Islet of Langerhans (tissue), 1 donor: Measurements from ENCODE around the gene SGO2.
"Not testable (repeated sequence)": the region's sequence is repeated elsewhere in the genome, so short reads cannot be mapped to it uniquely, and the experiment has no call there.

ENCODE experiments used
- FAIRE-seq: peaks from one replicate; lab custom pipeline; 2011; peaks lifted over from hg19 to GRCh38; lab: Jason Lieb, UNC

The SGO2 gene

DNA sequence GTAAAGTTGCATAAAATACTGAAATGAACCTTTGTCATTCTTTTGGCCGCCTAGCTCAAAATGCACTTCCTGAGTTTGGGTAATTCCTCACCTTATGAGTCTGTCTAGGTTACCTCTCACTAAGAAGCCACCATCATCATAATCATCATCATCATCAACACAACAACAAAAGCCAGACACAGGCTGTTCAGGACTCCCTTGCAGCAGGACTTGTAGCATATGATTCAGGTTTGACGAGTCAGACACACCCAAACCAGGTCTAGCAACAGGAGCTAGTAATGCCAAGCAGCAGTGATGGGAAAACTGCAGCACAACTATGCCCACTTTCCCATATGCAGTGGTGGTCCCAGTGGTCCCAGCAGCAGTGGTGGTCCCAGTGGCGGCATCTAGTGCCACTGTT lies 2.8 kb upstream of the SGO2 start:
- no peak for FAIRE-seq

DNA sequence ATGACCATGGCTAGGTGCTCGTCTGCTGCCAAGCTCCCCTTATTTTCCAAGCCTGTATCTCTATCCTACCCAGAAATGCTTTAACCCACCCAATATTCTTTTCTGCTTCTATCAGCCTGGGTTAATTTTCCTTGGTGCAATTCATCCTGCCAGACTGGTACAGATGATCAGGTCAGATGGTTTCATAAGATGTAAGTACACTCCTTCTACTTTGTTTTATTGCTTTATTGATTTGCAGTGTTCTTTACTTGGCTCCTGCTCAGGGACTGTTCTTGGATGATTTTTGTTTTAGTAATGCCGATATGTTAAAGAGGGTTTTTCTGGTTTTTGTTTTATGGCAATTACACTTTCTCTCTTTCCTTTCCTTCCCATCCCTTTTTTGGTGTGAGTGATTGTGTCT lies 2.4 kb upstream of the SGO2 start:
- no peak for FAIRE-seq

DNA sequence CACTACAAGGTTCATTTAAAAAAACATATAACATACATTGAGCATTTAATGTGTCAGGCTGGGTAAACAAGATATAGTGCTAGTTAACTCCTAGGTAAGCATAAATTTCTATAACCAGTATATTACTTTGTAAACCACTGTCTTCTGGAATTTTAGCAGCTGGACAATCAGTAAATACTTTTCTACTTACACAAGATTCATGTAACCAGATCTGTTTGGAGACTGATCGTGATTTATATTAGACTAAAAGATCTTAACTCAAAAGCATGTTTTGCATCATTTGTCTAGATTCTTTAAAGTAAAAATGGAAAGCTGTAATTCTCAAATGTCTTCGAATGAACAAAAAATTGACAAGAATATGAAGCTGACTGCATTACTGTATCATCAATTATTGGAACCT lies 941 bp upstream of the SGO2 start:
- FAIRE-seq: peak; percentile 82

DNA sequence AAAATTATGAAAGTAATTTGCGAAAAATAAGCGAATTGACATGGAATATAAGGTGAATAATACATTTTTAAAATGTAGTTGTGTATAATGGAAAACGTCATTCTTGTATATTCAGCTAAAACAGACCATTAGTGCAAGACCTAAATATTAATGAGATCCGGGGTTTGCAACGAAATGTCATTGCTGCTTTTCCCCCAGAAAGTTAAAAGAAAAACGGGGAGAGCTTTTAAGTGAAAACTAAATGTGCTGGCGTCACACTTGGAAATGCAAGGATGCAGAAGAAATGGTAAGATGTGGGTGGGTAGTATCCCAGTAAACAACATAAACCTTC lies 491 bp upstream of the SGO2 start:
- FAIRE-seq: no peak

DNA sequence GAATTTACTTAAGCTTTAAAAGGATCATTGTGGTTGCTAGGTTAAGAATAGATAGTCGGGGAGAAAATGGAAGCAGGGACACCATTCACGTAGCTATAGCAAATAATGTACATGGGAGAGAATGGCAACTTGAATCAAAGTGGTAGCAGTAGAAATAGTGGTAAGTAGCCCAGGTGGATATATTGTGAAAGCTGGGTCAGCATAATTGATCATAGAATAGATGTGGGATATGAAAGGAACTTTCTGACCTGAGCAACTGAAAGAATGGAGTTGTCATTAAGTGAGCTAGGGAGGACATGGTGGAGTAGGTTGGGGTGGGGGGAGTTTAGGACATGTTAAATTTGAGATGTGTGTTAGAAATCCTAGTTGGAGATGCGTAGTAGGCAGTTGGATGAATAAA lies 2.2 kb downstream of the SGO2 start:
- no peak for FAIRE-seq

DNA sequence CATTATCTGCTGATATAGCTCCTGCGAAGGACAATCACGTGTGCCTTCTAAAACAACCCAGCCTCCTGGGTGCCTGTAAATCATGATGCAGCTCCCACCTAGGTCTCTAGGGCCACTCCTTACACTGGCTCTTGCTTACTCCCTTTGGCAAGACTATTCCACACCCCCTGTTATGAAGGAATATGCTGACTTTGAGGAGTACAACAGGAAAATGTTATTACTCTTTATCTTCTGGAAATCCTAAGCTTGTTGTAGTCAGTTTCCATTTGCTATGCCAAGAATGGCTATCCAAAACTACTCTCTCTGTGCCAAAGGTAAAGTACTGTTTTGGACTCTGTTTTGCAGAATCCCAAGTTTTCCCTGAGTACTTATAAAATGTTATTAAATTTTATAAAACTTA lies 7.7 kb downstream of the SGO2 start:
- FAIRE-seq: no peak

DNA sequence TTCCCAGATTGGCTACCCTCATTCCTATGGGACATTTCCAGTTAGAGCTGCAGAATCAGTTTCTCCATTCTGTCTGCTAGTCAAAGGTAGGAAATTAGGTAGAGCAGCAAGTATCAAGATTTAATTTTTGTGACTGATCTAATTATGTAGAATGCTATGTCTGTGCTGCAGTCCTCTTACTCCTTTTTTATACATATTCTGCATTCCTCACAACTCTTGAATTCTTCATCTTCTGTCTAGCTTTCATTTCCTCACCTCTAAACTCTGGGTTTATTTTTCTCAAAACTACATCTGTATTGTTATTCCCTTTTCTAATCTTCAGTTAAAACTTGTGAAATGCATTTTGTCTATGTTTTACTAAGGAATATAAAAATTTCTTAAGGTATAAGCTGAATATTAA lies 8.6 kb downstream of the SGO2 start:
- FAIRE-seq: no peak

DNA sequence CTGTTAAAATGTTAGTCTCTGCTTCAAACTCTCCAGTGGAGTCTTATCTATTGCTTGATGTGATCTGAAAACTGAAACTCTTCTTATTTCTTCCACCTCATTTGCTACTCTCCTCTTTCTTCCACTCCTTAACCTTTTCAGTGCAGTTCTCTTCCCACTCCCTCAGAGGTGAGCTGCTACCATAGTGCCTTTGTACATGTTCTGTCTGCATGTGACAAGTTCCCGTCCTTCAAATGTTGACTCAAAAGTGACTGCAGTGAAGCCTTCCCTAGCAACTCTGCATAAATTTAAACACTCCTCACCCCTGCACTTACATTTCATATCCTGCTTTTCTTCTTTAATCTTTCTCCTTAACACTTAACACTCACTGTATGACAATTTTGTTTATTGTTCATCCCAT lies 12.1 kb downstream of the SGO2 start:
- FAIRE-seq: no peak

DNA sequence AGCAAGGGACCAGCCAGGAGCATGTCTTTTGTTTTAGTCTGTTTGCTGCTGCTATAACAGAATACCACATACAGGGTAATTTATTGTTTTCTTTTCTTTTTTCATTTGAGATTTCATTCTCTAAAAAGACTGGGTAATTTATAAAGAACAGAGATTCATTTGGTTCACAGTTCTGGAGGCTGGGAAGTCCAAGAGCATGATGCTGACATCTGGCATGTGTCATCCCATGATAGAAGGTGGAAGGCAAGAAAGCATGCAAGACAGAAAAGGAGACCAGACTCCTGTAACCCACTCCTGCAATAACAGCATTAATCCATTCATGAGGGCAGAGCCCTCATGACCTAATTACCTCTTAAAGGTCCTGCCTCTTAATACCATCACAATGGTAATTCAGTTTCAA lies 14.8 kb downstream of the SGO2 start:
- FAIRE-seq: no peak

DNA sequence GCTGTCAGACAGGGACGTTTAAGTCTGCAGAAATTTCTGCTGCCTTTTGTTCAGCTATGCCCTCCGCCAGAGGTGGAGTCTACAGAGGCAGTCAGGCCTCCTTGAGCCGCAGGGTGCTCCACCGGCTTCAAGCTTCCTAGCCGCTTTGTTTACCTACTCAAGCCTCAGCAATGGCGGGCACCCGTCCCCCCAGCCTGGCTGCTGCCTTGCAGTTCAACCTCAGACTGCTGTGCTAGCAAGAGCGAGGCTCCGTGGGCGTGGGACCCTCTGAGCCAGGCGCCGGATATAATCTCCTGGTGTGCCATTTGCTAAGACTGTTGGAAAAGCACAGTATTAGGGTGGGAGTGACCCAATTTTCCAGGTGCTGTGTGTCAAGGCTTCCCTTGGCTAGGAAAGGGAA lies 40.6 kb downstream of the SGO2 start:
- not testable (repeated sequence) for FAIRE-seq

DNA sequence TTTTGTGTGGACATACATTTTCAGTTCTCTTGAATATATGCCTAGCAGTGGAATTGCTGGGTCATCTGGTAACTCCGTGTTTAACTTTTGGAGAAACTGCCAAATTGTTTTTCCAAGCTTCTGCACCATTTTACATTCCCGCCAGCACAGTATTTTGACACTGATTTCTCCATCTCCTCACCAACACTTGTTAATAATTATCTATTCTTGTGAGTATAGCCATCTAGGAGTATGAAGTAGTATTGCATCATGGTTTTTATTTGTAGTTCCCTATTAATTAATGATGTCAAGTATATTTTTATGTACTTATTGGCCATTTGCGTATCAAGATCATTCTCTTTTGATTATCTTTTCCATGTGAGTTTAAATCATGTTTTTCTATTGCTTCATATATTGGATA lies 41.9 kb downstream of the SGO2 start:
- FAIRE-seq: no peak

DNA sequence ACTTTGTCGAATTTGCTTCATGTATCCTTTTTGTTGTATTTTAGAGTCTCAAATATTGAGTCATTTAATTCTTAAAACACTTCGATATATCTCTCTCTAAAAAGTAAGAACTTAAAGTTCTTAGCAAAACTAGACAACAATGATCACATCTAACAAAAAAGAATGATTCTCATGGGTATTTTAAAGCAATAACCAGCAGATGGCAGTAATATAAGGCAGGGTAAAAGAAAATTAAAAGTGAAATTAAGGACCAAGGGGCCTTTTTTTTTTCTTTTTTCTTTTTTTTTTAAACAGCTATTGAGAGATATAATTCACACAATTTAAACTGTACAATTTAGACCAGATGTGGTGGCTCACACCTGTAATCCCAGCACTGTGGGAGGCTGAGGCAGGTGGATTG lies 50.0 kb downstream of the SGO2 start:
- peak; percentile 64 for FAIRE-seq

DNA sequence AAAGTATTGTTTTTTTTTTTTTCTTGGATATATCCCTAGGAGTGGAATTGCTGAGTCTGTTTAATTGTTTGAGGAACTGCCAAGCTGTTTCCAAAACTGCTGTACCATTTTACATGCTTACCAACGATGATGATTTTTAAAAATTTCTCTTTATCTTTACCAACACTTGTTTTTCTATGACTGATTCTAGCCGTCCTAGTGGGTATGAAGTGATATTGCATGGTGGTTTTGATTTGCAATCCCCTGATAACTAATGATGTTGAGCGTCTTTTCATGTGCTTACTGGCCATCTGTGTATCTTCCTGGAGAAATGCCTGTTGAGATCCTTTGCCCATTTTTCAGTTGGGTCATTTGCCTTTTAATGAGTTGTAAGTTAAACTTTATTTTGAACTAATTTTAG lies 51.0 kb downstream of the SGO2 start:
- FAIRE-seq: no peak

DNA sequence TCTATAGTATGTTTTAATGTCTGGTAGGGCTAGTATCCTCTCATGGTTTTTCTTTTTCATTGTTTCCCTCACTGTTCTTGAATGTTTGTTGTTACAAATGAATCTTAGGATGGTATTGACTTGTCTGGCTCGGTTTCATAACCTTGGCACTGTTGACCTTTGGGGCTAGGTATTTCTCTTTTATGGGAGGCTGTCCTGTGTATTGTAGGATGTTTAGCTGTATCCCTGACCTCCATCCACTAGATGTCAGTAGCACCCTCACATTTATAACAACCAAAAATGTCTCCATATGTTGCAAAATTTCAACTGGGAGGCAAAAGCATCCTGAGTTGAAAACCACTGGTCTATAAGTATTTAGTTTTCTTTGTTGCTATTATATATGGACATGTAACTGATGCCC lies 52.8 kb downstream of the SGO2 start:
- FAIRE-seq: peak; percentile 94

DNA sequence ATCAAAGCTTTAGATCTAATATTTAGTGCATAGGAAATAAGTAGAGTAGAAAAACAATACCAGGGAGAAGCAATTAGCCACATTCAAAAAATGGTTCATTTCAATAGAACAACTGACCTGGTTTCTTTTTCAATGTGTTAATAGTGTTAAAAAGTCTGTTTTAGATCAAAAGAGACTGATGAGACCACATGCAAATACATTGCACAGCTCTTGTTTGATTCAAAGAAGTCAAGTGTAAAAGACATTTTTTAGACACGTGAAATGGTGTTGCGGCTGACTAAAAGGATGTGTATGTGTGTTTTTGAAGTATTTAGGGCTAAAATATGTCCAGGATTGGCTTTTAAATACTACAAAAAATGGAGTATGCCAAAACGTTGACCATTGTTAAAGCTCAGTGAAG lies 58.6 kb downstream of the SGO2 start:
- FAIRE-seq: no peak

DNA sequence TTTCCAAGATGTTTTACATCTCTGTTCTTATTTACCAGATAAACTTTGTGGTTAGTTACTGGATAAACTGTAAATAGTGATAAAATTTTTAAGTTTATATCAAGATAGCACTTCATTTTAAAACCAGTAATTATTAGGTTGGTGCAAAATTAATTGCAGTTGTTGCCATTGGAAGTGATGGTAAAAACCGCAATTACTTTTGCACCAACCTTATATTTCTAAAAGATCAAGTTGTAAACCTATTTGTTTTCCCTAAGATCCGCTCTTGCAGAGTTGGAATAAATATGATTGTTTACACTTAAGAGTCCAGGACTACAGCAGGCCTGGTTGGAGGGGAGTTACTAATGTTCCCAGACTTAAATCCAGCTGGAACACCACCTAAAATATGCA lies 59.3 kb downstream of the SGO2 start:
- FAIRE-seq: no peak

DNA sequence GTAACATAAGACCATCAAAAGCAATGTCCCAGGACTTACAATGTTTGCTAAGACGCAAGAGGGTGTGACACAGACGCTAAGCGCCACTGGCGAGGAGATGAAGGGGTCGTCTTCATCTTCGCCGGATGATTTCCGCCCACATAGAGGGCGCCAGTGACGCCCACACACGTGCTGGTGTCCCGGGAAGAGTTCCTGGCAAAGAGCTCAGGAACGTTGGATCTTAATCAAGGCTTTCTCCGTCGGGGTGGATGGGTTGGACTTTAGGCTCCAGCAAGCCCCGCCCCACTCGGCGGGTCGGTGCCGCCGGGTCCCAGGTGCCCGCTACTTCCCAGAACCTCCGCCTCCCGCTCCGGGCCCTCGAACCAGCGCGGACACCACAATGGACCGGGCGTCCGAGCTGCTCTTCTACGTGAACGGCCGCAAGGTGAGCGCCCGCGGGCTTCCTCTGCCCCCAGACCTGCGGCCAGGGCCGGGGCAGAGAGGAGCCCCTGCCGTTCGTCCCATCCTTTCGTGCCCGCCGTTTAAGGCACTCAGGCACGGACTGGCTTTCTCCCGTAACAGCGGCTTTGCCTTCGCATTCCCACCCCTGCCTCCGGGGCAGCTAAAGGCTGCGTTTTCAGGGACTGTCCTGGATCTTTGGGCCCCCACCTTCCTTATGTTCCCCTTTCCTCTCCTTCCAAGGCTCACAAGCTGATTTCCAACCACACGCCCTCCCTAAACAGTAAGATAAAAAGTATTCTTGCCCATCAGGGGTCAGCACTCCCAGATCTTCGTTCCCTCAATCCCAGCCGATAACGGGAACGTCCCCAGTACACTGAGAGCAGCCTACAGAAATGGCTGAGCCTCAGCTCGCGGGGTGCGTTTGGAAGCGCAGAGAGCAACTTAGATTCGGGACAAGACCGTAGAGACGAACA lies 60.0 kb downstream of the SGO2 start, which contains the start of gene AOX1:
AOX1 (plus strand) TSS at position 285 of the 914 bp plus-strand sequence; CDS start at position 380, 95 bp downstream.
- FAIRE-seq: no peak

DNA sequence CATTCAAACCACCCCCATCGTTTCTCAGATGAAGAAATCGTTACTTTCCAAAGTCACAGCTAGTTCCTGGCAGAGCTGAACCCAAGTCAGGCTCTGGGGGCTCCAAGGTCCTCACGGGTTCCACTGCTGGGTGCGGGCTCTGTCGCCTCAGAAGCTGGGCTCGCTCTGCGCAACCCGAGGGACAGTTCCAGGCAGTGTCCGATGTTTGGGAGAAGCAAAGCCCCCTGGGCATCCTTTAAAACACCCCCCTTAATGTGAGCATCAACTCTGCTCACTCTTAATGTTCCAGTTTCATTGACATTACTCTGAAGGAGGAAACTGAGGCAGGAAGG lies 60.6 kb downstream of the SGO2 start:
- FAIRE-seq: no peak

DNA sequence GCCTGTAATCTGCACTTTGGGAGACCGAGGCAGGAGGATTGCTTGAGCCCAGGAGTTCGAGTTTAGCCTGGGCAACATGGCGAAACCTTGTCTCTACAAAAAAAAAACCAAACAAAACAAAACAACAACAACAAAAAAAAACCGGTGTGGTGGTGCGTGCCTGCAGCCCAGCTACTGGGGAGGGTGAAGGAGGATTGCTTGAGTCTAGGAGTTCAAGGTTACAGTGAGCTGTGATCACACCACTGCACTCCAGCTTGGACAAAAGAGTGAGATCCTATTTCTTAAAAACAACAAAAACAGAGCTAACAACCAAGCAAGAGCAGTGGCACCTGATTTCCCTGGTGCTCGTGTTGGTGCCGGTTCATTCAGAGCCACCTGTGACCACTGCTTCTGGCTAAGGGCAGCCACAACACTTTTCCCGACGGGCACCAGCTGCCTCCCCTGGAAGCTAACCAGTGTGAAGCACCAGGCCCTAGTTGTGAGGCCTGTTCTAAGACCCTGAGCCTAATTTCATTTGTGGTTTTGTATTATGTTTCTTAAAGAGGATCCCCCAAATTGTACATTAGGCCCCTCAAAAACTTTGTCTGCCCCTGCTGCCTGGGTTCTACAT lies 61.1 kb downstream of the SGO2 start:
- no peak for FAIRE-seq

DNA sequence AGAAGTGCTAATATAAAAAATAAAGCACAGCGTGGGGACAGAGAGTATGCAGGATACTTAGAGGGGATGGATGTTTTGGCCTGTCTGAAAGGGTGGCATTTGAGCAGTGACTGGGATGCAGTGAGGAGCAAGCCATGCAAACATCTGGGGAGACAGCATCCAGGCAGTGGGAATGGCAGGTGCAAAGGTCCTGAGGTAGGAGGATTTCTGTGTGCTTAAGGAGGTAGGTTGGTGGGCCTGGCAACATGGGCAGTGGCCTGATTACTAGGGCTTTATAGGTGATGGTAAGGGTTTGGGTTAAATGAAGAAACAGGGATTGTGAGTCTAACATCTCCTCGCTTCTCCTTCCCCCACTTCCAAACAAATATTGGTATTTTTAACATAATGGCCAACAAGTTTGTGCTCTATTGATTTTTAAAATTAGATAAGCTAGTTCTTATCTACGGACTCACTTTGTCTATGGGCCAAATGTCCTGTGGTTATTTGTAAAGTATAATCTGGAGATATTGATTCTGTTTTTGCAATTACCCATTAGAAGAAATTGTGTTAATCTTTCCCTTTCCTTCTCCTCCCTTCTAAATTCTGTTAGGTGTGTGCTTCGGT lies 62.2 kb downstream of the SGO2 start:
- FAIRE-seq: no peak

DNA sequence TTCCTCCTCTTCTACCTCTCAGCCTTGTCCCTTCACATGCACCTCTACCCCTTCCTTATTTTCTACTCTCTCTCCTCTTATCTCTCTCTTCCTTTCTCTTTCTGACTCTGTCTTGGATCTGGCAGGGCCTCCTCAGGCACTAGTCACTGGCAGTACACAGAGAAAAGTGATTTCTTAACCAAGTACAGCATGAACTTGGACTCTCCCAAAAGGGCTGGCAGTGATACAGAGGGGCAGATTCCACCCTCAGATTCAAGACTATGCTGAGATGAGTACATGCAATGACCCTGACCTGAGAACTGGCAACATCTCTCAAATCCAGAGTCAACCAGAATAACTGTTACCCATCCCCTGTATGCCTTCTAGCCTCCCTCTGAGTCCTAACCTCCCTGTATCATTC lies 64.1 kb downstream of the SGO2 start:
- FAIRE-seq: no peak

DNA sequence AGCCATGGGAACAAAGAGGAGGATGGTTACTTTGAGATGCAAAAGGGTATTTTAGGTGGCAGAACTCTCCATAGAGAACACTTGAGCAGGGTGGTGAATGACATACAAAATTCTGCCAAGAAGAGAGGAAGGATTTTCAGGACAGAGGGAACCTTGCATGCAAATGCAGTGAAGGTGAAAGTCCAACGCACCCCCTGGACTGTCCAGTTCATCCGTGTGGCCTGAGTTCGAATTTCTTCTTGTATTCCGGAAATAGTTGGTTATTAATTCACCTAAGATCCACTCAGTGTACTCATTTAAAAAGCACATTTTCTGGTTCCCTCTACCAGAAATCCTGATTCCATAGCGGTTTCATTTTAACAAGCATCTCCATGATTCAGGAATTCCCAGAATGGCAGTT lies 65.3 kb downstream of the SGO2 start:
- FAIRE-seq: no peak

DNA sequence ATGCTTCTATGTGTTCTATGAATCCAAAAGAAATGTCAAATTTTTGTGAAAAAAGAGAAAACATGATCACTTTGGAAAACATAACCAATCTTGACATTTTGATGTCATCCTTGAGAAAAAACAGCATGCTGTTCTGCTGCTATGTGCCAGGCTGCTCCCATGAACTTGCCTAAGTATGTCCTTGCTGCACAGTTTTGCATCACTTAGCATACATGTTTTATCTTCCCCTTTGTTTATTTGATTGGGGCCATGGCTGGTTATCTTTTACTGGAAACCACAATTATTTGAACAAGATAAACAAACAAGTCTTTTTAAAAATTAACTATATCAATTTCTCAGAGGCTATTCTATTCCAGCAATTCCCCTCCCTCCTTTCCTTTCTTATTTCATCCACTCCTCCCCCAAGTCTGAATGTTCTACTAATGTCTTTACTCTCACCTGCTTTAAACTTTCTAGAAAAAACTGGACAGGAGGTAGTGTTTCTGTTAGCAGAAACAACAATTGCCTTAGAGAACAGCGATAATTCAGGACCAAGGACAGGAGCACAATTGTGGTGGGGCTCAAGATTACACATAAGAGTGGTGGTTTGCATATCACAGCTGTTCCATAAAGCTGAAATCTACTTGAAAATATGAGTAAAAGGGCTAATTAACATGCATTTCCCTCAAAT lies 66.5 kb downstream of the SGO2 start:
- FAIRE-seq: no peak
